Calu3 (cell line): Measurements from ENCODE around the gene GSTA4. TPM values are rescaled to one million over a fixed set of nuclear protein-coding genes. Genes with fewer than 3 reads are reported as not detected.

Experiments used
- BruUV-seq: library from RNA; stranded (reverse); fragments of 400-500 nt; replicated peaks from 2 replicates; lab custom pipeline; 2021; lab: Mats Ljungman, UMichigan
- CTCF ChIA-PET: fragments of 300-600 bp; sonication (Branson Sonifier 250); formaldehyde crosslinking; loops from one replicate; lab custom pipeline; 2022; ENCODE audit warnings: antibody characterized with exemption; lab: Charles Lee
- DNase-seq: peaks from one replicate; pipeline ENCODE4 v3.0.0; 2022
- H3K27ac Mint-ChIP-seq: one replicate; pipeline ENCODE4 v1.8.0; 2022; ENCODE audit warnings: mixed read lengths; ENCODE audit not compliant: unreplicated experiment
- H3K27me3 Mint-ChIP-seq: one replicate; pipeline ENCODE4 v1.8.0; 2022; ENCODE audit warnings: mixed read lengths; ENCODE audit not compliant: unreplicated experiment
- H3K36me3 Mint-ChIP-seq: one replicate; pipeline ENCODE4 v1.8.0; 2022; ENCODE audit warnings: mild to moderate bottlenecking, moderate library complexity, mixed read lengths; ENCODE audit not compliant: insufficient read depth, unreplicated experiment
- H3K4me1 Mint-ChIP-seq: one replicate; pipeline ENCODE4 v1.8.0; 2022; ENCODE audit warnings: mild to moderate bottlenecking, low read depth, mixed read lengths; ENCODE audit not compliant: unreplicated experiment
- H3K4me3 Mint-ChIP-seq: one replicate; pipeline ENCODE4 v1.8.0; 2022; ENCODE audit warnings: mild to moderate bottlenecking, low read depth, moderate library complexity, mixed read lengths; ENCODE audit not compliant: unreplicated experiment
- H3K9me3 Mint-ChIP-seq: one replicate; pipeline ENCODE4 v1.8.0; 2022; ENCODE audit warnings: low read depth, mixed read lengths; ENCODE audit not compliant: unreplicated experiment
- CTCF ChIP-seq: fragments of 200-600 bp; IDR thresholded peaks from one replicate; pipeline ENCODE4 v1.8.0; 2022; ENCODE audit warnings: antibody characterized with exemption; ENCODE audit not compliant: unreplicated experiment
- intact Hi-C: fragments of 100-400 bp; cut with micrococcal nuclease; formaldehyde crosslinking; loops from one replicate; pipeline ENCODE4 v1.10.0; 2022; ENCODE audit not compliant: unreplicated experiment
- total RNA-seq: library from RNA; stranded (reverse); gene quantifications from 2 replicates; pipeline ENCODE4 v1.2.3, GENCODE V29; 2022

The GSTA4 gene
- total RNA-seq, 1 experiment from 2014 or later, result 0.38 TPM

- H3K9me3 Mint-ChIP-seq, result no peaks in the 10 kb centered on the region
- intact Hi-C loops, result no loop called here
- no peaks in the 10 kb centered on the region for H3K27me3 Mint-ChIP-seq
- H3K4me1 Mint-ChIP-seq, result no peaks in the 10 kb centered on the region
- no peak for DNase-seq
- no peak overlapping the region for H3K4me3 Mint-ChIP-seq
- CTCF ChIA-PET, result interaction anchor here (1.1 kb wide), 1 partner anchor 20 kb away, joined by 3 read pairs; the partner anchor contains the start of gene GSTA4
- BruUV-seq, result no TSS peak
- H3K36me3 Mint-ChIP-seq, result no peaks in the 10 kb centered on the region
- no peak overlapping the region for H3K27ac Mint-ChIP-seq
- TF ChIP-seq CTCF, result no peak
Observed at GRCh38 chr6:53015486-53015885, 20.4 kb upstream of the GSTA4 start.

- TF ChIP-seq CTCF, result no peak
- no peaks in the 10 kb centered on the region for H3K27me3 Mint-ChIP-seq
- intact Hi-C loops, result no loop called here
- CTCF ChIA-PET, result interaction anchor here (1.1 kb wide), 1 partner anchor 20 kb away, joined by 3 read pairs; the partner anchor contains the start of gene GSTA4
- no peak overlapping the region for H3K4me3 Mint-ChIP-seq
- H3K4me1 Mint-ChIP-seq, result no peaks in the 10 kb centered on the region
- H3K9me3 Mint-ChIP-seq, result no peaks in the 10 kb centered on the region
- H3K36me3 Mint-ChIP-seq, result no peaks in the 10 kb centered on the region
- DNase-seq, result no peak
- no peak overlapping the region for H3K27ac Mint-ChIP-seq
- BruUV-seq, result no TSS peak
Observed at GRCh38 chr6:53014744-53015143, 19.7 kb upstream of the GSTA4 start.

- no TSS peak for BruUV-seq
- H3K27me3 Mint-ChIP-seq, result no peaks in the 10 kb centered on the region
- H3K4me1 Mint-ChIP-seq, result no peaks in the 10 kb centered on the region
- H3K9me3 Mint-ChIP-seq, result no peaks in the 10 kb centered on the region
- CTCF ChIA-PET, result no interaction called here
- no peaks in the 10 kb centered on the region for H3K36me3 Mint-ChIP-seq
- no peak for DNase-seq
- no peak overlapping the region for H3K4me3 Mint-ChIP-seq
- no peak overlapping the region for H3K27ac Mint-ChIP-seq
- no peak for TF ChIP-seq CTCF
- intact Hi-C loops, result no loop called here
Observed at GRCh38 chr6:53014063-53014462, 19.0 kb upstream of the GSTA4 start.

- no TSS peak for BruUV-seq
- intact Hi-C loops, result no loop called here
- no peak overlapping the region for H3K27ac Mint-ChIP-seq
- no peak for DNase-seq
- TF ChIP-seq CTCF, result no peak
- H3K4me1 Mint-ChIP-seq, result no peaks in the 10 kb centered on the region
- H3K4me3 Mint-ChIP-seq, result no peak overlapping the region
- no peaks in the 10 kb centered on the region for H3K9me3 Mint-ChIP-seq
- no peaks in the 10 kb centered on the region for H3K36me3 Mint-ChIP-seq
- H3K27me3 Mint-ChIP-seq, result no peaks in the 10 kb centered on the region
- CTCF ChIA-PET, result interaction anchor here (0.7 kb wide), 1 partner anchor 450 kb away, joined by 5 read pairs; no protein-coding TSS in a partner anchor
Observed at GRCh38 chr6:53011979-53012378, 16.9 kb upstream of the GSTA4 start.
